SHP77 (cell line): ENCODE data around the gene IFI27.
"Not testable (repeated sequence)": the region's sequence is repeated elsewhere in the genome, so short reads cannot be mapped to it uniquely, and the experiment has no call there.

Source experiments
- DNase-seq, 2 experiments: peaks; one replicate each; lab custom pipeline; 2025; lab: John Stamatoyannopoulos, UW

Gene IFI27

DNA sequence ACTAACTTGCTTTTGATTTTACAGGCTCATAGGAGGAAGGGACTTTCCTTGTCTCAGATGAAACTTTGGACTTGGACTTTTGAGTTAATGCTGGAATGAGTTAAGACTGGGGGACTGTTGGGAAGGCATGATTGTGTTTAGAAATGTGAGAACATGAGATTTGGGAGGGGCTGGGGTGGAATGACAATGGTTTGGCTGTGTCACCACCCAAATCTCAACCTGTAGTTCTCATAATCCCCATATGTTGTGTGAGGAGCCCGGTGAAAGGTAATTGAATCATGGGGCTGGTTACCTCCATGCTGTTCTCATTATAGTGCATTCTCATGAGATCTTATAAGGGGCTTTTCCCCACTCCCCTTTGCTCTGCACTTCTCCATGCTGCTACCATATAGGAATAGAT lies 45.6 kb downstream of the IFI27 start:
- not testable (repeated sequence) for DNase-seq

DNA sequence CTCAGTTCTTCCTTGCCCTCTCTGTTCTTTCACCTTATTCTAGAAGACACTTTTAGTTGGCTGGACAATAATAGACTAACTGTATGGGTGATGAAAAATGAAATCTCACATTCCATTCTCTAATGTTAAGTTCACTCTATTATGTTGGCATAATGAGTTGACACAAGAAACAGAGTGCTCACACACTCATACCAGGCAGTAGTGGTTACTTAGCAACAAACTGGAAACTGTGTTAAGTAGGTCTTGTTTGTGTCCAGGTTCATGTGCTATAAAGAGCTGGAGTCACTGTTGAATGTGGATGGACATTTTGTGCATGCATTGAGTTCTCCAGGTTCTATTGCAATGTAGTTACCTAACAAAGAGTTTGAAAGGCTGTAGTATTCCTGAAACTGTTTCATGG lies 46.7 kb downstream of the IFI27 start:
- DNase-seq = no peak

DNA sequence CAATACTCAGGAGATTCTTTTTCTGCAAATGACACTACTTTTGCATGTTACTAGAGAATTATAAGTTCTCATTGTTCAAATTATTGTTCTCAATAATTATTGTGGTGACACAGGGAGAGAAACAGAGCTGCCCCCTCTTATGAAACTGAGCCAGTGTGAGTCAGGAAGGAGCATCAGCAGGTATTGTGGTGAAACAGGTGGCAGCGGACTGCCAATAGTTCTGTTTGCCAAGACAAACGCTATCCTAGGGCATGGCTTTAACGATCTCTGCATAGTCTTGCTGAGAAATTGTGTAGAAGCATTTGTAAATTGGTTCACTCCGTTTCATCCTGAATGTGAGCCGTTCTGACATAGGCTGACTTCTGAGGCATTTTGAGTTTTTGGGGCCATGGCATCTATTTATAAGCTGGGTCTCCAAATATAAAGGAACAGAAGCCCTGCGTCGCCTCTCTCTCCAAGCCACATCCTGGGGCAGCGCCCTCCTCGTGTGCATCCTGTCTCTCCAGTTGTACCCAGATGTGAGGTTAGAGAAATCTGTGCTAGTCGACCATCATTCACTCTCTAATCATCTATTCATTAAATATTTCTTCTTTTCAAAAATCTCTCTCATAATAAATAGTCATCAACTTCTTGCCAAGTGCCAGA lies 47.8 kb downstream of the IFI27 start:
- no peak for DNase-seq

DNA sequence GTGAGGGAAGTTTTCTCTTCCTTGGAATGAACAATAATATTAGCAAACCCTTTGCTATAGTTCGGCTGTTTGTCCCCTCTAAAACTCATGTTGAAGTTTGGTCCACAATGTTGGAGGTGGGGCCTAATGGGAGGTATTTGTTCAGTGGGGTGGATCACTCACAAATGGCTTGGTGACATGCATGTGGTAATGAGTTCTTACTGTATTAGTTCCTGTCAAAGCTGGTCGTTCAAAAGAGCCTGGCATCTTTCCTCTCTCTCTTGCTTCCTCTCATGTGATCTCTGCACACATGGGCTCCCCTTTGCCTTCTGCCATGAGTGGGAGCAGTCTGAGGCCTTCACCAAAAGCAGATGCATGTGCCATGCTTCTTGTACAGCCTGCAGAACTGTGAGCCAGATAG lies 50.5 kb downstream of the IFI27 start:
- DNase-seq = no peak

DNA sequence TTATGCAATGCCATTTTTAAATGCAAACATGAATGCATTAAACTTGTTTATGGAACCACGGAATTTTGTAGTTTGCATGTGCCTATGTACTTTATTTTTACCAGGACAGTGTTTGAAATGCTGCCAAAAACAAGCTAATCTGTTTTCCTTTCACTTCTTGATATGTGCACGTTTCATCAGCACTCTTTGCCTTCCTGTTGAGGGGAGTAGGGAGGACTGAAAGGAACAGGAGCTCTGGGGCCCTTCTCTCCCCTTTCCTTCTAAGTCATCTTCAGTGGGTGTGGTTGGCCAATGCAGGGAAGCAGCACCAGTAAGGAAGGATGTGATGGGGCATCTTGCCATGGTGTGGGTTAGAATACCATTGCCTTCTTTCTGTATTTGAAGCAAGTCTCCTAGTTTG lies 51.4 kb downstream of the IFI27 start:
- DNase-seq = no peak

DNA sequence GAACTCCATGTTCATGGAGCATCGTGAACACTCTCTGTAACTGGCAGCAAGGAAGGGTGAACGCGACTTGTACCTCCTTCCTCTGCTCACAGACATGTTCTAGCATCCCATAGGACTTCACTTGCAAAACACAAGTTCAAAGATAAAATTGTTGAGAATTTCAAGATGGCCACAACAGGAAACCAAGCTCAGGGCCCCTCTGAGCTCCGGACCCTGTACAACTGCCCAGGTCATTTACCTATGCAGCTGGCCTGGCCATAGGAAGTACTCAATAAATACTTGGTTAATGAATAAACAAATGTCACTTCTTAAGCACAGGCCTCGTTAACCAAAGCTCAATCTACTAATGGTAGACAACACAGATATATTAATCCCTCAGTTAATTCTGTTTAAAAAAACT lies 51.9 kb downstream of the IFI27 start:
- DNase-seq = no peak

DNA sequence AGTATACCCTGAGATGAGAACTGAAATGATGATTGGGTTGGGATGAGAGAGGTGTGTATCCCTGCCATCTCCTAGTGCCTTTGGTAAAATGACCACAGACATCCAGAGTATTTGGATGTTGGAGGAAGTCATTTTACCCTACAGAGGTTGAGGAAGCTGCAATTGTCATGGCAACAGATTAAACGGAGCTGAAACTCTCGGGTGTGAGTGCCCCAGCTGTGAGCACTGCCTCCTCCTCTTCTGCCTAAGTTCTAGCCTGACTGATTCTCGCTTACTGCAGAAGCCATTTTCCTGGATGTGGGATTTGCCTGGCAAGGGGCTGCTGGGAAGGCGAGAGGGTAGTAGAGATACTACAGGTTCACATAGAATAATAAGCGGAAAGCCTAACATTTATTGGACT lies 53.3 kb downstream of the IFI27 start:
- DNase-seq = no peak

DNA sequence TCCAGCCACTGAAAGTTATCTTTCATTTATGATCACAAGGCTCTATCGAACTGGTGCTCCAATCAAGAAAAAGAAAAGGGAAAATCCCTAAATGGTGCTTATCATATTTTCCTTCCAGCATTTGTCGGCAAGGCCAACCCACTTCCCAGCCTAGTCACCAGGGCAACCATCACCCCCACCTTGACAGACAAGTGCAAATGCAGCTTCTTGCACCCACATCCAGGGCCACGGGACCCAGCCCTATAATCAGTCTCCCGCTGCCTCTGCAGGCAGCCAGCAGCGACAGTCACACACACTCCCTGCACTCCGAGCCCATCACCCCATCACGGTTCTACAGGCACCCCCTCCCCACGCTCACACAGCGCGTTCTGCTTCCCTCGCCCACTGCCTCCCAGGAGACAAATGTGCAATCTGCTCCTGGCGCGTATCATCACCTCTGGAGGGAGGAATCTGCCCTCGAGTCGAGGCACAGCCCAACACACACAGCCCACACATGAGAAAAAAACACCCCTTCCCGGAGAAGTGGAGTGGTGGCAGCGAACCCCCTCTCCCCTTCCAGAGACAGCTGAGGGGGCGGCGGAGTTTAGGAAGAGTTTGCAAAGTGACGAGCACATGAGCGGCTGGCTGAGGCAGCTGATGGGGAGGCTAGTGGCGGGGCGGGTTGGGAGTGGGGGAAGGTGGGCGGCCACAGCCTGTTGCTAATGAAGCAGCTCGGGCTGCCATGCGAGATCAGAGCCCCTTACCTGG lies 54.3 kb downstream of the IFI27 start:
- no peak for DNase-seq

DNA sequence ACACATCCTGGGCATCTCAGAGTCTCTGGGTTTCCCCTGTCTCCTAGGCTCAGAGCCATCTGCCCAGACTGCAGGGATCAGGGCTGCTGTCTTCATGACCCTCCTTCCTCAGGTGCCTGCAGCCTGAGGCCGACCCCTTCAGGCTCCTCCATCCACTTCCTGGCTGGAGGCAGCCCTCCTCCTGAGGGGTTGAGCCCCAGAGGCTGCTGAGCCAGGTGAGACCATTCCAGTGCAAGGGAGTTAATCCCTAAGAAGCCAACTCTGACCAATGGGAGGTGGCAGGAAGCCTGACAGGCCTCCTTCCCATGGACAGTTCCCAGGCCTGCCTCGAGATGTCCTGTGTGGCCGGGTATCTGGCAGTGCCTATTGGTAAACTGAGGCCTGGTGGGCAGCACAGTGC lies 55.2 kb downstream of the IFI27 start:
- DNase-seq = no peak
